PC-9 (cell line): Measurements from ENCODE around the gene CHST12. TPM values are rescaled to one million over a fixed set of nuclear protein-coding genes. Genes with fewer than 3 reads are reported as not detected.
A peak's percentile ranks its signal among the peaks of the same experiment; 100 is the strongest.

ENCODE experiments used
- Bru-seq: library from RNA; stranded (reverse); fragments of 400-500 nt; gene quantifications from one replicate; lab custom pipeline; 2021; lab: Mats Ljungman, UMichigan
- BruChase-seq, 2 experiments: library from RNA; stranded (reverse); fragments of 400-500 nt; gene quantifications; one replicate each; lab custom pipeline; 2021; lab: Mats Ljungman, UMichigan
- BruUV-seq: library from RNA; stranded (reverse); fragments of 400-500 nt; replicated peaks from 2 replicates; lab custom pipeline; 2021; lab: Mats Ljungman, UMichigan
- CTCF ChIA-PET: fragments of 300-600 bp; sonication (Branson Sonifier 250); formaldehyde crosslinking; loops from one replicate; lab custom pipeline; 2022; ENCODE audit warnings: antibody characterized with exemption; lab: Charles Lee
- POLR2A ChIA-PET: fragments of 300-600 bp; sonication (Branson Sonifier 250); formaldehyde crosslinking; loops from one replicate; lab custom pipeline; 2022; ENCODE audit warnings: antibody characterized with exemption; ENCODE audit not compliant: unreplicated experiment; lab: Charles Lee
- DNase-seq, 2 experiments: peaks; one replicate each; pipeline versions ENCODE4 v3.0.0 to v3.0.0-alpha.2; 2015 to 2022; ENCODE audit warnings: mixed read lengths in 1 of 2
- H2AFZ ChIP-seq: fragments of 200-600 bp; sonication (generic); 2 replicates; pipeline ENCODE4 v1.8.1; 2017; ENCODE audit warnings: antibody characterized with exemption
- H3F3A ChIP-seq: fragments of 200-600 bp; sonication (generic); 2 replicates; pipeline ENCODE4 v1.8.1; 2017; ENCODE audit warnings: antibody characterized with exemption, mild to moderate bottlenecking, low read depth; ENCODE audit not compliant: insufficient read depth
- H3K27ac ChIP-seq: fragments of 200-600 bp; sonication (generic); 2 replicates; pipeline ENCODE4 v1.6.1; 2016; ENCODE audit warnings: mixed run types
- H3K27me3 ChIP-seq: fragments of 200-600 bp; sonication (generic); 2 replicates; pipeline ENCODE4 v1.6.1; 2016; ENCODE audit warnings: low read depth, mixed run types; ENCODE audit not compliant: insufficient read depth
- H3K36me3 ChIP-seq: fragments of 200-600 bp; sonication (generic); 2 replicates; pipeline ENCODE4 v1.6.1; 2016; ENCODE audit warnings: low read depth, mixed run types
- H3K4me1 ChIP-seq: fragments of 200-600 bp; sonication (generic); replicated peaks from 2 replicates; pipeline ENCODE4 v1.6.1; 2016; ENCODE audit warnings: mixed run types; ENCODE audit not compliant: insufficient read depth
- H3K4me2 ChIP-seq: fragments of 200-600 bp; sonication (generic); 2 replicates; pipeline ENCODE4 v1.6.1; 2017; ENCODE audit warnings: mixed run types
- H3K4me3 ChIP-seq: fragments of 200-600 bp; sonication (generic); 2 replicates; pipeline ENCODE4 v1.6.1; 2016; ENCODE audit warnings: mixed run types
- H3K79me2 ChIP-seq: fragments of 200-600 bp; sonication (generic); 2 replicates; pipeline ENCODE4 v1.6.1; 2017; ENCODE audit warnings: low read depth, mixed run types
- H3K9me2 ChIP-seq: fragments of 200-600 bp; sonication (generic); 2 replicates; pipeline ENCODE4 v1.8.1; 2017; ENCODE audit warnings: mild to moderate bottlenecking; ENCODE audit not compliant: insufficient read depth
- H3K9me3 ChIP-seq: fragments of 200-600 bp; sonication (generic); 2 replicates; pipeline ENCODE4 v1.8.1; 2016; ENCODE audit warnings: low read depth; ENCODE audit not compliant: insufficient read depth
- H4K20me1 ChIP-seq: fragments of 200-600 bp; sonication (generic); 2 replicates; pipeline ENCODE4 v1.8.1; 2017; ENCODE audit not compliant: insufficient read depth
- EZH2 ChIP-seq: fragments of 200-600 bp; sonication (generic); IDR thresholded peaks from 2 replicates; pipeline ENCODE4 v1.8.0; 2017; ENCODE audit warnings: antibody characterized with exemption, low read depth
- intact Hi-C: fragments of 100-400 bp; cut with micrococcal nuclease; formaldehyde crosslinking; loops from one replicate; pipeline ENCODE4 v1.10.0; 2022; ENCODE audit not compliant: unreplicated experiment
- long read RNA-seq: library from polyadenylated mRNA; stranded (forward); transcript quantifications from one replicate; pipeline ENCODE4 v2.0.0, GENCODE V29; 2022
- total RNA-seq: library from RNA; stranded (reverse); gene quantifications from 2 replicates; pipeline ENCODE4 v1.2.3, GENCODE V29; 2021
- TF ChIP-seq, protein P1 (sequence below): fragments of 200-600 bp; sonication (generic); conservative IDR thresholded peaks from 2 replicates; pipeline ENCODE4 v1.6.1; 2017; ENCODE audit warnings: mixed run types, antibody characterized with exemption, mild to moderate bottlenecking, moderate library complexity

The CHST12 gene
- 25.9 and 41.1 TPM in 2 replicates for total RNA-seq
- Bru-seq, nascent RNA, result percentile 55 among the genes with signal in this experiment
- BruChase-seq, experiment 1, labeled RNA remaining after a 2-hour chase, result percentile 54 among the genes with signal in this experiment
- percentile 58 among the genes with signal in this experiment for BruChase-seq, experiment 2, labeled RNA remaining after a 6-hour chase
- long read RNA-seq, full-length matches to known transcripts, result 52 of 76 reads
- long read RNA-seq, partial matches to known transcripts, result 6 of 76 reads
- long read RNA-seq, other reads (novel, unspliced or antisense), result 18 of 76 reads

DNA sequence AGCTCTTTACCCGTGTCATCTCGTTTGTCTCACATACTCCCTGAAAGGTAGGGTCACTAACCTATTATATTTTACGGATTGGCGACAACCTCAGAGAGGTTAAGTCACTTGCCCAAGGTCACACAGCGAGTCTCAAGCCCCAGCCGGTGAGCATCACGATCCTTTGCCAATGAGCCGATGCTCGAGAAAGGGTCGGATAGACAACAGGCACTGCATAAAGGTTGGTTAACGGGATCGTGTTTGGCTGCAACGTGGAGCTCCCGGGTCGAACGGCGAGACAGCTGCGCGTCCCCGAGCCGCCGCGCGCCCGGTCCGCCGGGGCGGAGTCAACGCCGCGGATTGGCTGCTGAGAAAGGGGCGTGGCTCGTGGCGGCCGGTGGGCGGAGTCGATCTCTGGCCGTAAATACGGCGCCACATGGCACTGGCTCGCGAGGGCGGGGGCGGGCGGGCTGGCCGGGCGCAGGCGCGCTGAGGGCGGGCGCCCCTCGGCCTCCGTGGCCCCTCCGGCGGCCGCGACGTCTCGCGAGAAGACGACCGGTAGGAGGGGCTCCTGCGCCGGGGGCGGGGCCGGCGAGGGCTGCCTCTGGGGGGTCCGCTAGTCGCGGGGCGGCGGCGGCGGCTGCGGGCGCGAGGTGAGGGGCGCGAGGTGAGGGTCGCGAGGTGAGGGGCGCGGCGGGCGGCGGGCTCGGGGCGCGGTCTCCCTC lies at the start of gene CHST12:
Gene CHST12 (plus strand): TSS at position 598 of the 704 bp plus-strand sequence. CDS start 29,029 bp downstream, outside the sequence.
- CTCF ChIA-PET, result interaction anchor here (0.5 to 0.7 kb wide), 2 partner anchors 26 to 257 kb away, joined by 9 to 11 read pairs; no protein-coding TSS in a partner anchor
- Histone ChIP-seq H3K79me2 (peaks cover 18% of the 10 kb centered on the region), H3K36me3 (no peaks in the 10 kb centered on the region), H2AFZ (peak within 1 kb of the TSS; percentile 91), H3K9me3 (no peaks in the 10 kb centered on the region), H3K4me3 (peak within 1 kb of the TSS; percentile 74), H3F3A (peaks cover 37% of the 10 kb centered on the region), H3K4me2 (peak within 1 kb of the TSS; percentile 84), H3K27me3 (no peaks in the 10 kb centered on the region), H3K27ac (no peak within 1 kb of the TSS), H3K4me1 (peaks cover 29% of the 10 kb centered on the region), H3K9me2 (no peaks in the 10 kb centered on the region), H4K20me1 (peaks cover 2% of the 10 kb centered on the region; the same call in 1 of the 2 replicates)
- TF ChIP-seq, protein P1, sequence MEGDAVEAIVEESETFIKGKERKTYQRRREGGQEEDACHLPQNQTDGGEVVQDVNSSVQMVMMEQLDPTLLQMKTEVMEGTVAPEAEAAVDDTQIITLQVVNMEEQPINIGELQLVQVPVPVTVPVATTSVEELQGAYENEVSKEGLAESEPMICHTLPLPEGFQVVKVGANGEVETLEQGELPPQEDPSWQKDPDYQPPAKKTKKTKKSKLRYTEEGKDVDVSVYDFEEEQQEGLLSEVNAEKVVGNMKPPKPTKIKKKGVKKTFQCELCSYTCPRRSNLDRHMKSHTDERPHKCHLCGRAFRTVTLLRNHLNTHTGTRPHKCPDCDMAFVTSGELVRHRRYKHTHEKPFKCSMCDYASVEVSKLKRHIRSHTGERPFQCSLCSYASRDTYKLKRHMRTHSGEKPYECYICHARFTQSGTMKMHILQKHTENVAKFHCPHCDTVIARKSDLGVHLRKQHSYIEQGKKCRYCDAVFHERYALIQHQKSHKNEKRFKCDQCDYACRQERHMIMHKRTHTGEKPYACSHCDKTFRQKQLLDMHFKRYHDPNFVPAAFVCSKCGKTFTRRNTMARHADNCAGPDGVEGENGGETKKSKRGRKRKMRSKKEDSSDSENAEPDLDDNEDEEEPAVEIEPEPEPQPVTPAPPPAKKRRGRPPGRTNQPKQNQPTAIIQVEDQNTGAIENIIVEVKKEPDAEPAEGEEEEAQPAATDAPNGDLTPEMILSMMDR, result no peak
- no peak for TF ChIP-seq EZH2
- no TSS peak for BruUV-seq
- intact Hi-C loops, result no loop called here
- POLR2A ChIA-PET, result interaction anchor here (0.6 to 0.7 kb wide), 2 partner anchors 25 to 235 kb away, joined by 3 to 4 read pairs; no protein-coding TSS in a partner anchor
- DNase-seq, result peak; percentile 79 to 98

DNA sequence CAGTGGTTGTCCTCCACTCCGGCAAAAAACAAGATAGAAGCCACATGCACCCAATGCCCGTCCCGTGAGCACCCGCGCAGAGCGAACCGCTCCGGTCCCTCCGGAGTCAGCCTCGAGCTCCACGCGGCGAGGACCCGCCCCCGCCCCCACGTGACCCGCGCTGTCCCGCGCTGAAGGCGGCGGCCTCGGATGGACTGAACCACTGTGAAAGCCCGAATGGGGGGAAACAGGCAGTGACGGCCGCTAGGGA lies 49.5 kb upstream of the CHST12 start:
- Histone ChIP-seq H3K4me2 (peak overlapping the region; percentile 94), H3K27me3 (no peaks in the 10 kb centered on the region), H3K79me2 (peaks cover 53% of the 10 kb centered on the region), H2AFZ (peak overlapping the region; percentile 92), H3K9me2 (no peaks in the 10 kb centered on the region), H3K9me3 (no peaks in the 10 kb centered on the region), H4K20me1 (peaks cover 35% of the 10 kb centered on the region), H3K4me3 (peak overlapping the region; percentile 75), H3K36me3 (peaks cover 23% of the 10 kb centered on the region), H3F3A (peaks cover 44% of the 10 kb centered on the region), H3K4me1 (peaks cover 27% of the 10 kb centered on the region), H3K27ac (peak overlapping the region; percentile 92)
- no peak for TF ChIP-seq EZH2
- intact Hi-C loops, result loop anchor here (5.0 kb wide), 1 partner anchor 42 kb away; the partner anchor contains the start of gene SNX8
- peak; percentile 80 to 91 for DNase-seq
- POLR2A ChIA-PET, result interaction anchor here (0.5 to 0.7 kb wide), 8 partner anchors 9 to 822 kb away, joined by 3 to 18 read pairs (median 6); no protein-coding TSS in a partner anchor
- CTCF ChIA-PET, result interaction anchor here (0.6 kb wide), 5 partner anchors 99 to 756 kb away, joined by 3 to 8 read pairs (median 3); no protein-coding TSS in a partner anchor
- BruUV-seq, result no TSS peak

DNA sequence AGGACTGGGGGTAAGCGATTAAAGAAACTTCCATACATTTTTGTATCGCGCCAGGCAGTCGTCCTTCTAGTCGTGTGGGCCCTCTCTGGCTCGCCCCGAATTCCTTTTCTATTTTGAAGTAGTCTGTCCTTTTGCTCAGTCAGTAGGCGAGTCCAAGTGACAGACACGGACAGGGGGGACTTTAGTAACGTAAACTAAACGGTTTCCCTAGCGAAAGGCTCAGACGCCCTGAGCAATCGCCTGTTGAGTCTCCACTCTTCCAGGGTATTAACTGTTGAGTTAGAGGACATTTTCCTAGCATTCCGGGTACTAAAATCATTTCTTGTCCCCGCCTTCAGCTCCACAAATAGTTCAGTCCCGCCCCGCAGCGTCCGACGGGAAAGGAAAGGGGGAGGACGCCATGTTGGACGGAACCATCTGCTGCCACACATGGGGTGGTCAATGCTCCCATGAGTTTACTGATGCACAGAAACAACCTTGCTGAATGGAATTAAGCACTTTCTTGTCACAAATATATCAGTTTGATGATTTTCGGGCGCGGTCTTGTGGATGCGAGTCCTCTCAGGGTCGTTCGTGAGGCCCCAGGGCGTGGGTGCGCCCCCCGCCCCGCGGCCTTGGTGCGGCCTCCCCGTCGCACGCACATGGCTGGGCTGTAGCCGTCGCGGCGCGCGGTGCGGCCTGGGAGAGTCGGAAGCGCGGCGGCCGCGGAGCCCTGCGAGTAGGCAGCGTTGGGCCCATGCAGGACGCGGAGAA lies 49.0 kb upstream of the CHST12 start, which contains the start of gene EIF3B:
Gene EIF3B (plus strand): TSS at position 642 of the 753 bp plus-strand sequence. CDS start 95 bp downstream, at position 737.
- Histone ChIP-seq H3K4me3 (peak within 1 kb of the TSS; percentile 75), H3K9me2 (no peaks in the 10 kb centered on the region), H2AFZ (peak within 1 kb of the TSS; percentile 92), H3K4me1 (peaks cover 27% of the 10 kb centered on the region), H3K27me3 (no peaks in the 10 kb centered on the region), H3F3A (peaks cover 46% of the 10 kb centered on the region), H3K79me2 (peaks cover 58% of the 10 kb centered on the region), H3K9me3 (no peaks in the 10 kb centered on the region), H3K4me2 (peak within 1 kb of the TSS; percentile 95), H4K20me1 (peaks cover 40% of the 10 kb centered on the region), H3K27ac (peak within 1 kb of the TSS; percentile 92), H3K36me3 (peaks cover 26% of the 10 kb centered on the region)
- TF ChIP-seq, protein P1, result no peak
- no peak for TF ChIP-seq EZH2
- intact Hi-C loops, result loop anchor here (5.0 kb wide), 1 partner anchor 42 kb away; the partner anchor contains the start of gene SNX8
- peak; percentile 84 to 88 for DNase-seq
- no TSS peak for BruUV-seq
- ChIA-PET POLR2A (interaction anchor here (0.5 to 0.7 kb wide), 6 partner anchors 10 to 823 kb away, joined by 3 to 15 read pairs (median 6); no protein-coding TSS in a partner anchor), CTCF (interaction anchor here (0.6 kb wide), 3 partner anchors 159 to 756 kb away, joined by 3 to 8 read pairs (median 3); no protein-coding TSS in a partner anchor)
